SH-SY5Y (cell line): ENCODE results near the gene FSCN2.

Source experiments
- GATA2 ChIP-seq: IDR thresholded peaks from 2 replicates; pipeline ENCODE4 v1.6.1; 2011; ENCODE audit warnings: mild to moderate bottlenecking, low read depth, low read length
- GATA3 ChIP-seq: IDR thresholded peaks from 2 replicates; pipeline ENCODE4 v1.6.1; 2011; ENCODE audit warnings: low read depth, mild to moderate bottlenecking, low read length, moderate library complexity

The FSCN2 gene

GRCh38 chr17:81523402-81524038 lies 4.7 kb upstream of the FSCN2 start:
- TF ChIP-seq GATA2, result no peak
- TF ChIP-seq GATA3, result no peak

DNA sequence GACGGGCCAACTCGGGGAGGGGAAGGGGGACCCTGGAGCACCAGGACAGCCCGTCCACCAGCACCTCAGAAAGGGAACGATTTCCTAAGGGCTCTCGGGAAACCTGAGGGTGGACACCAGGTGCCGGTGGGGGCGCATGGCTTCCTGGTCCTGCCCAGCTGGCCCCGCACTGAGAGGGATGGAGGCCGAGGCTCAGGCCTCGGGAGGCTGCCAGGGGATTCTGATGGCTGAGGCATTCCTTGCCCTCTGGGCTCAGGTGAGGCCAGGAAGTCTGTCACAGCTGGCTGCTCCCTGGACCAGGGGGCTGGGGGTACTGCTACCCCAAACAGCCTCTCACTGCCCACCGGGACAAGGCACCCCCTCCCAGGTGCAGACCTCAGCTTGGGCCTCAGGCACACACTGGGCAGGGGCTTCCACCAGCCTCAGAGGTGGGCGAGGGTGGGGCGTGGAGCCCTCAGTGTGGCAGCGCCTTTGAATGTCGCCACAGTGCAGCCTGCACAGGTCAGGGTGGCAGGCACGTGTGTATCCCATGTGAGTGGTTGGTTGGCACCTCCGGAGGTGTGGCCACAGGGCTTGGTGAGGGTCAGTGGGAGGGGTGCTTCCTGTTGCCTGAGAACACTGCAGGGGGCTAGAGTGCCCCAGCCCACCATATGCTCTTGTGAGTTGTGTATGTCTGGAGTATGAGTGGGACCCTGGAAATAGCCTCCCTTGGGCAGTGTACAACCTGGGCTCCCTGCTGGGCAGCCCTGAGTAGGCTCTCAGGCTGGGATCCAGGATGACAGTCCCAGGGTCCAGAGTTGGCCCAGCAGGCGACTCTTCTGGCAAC lies 3.9 kb upstream of the FSCN2 start:
- no peak for TF ChIP-seq GATA3
- no peak for TF ChIP-seq GATA2

DNA sequence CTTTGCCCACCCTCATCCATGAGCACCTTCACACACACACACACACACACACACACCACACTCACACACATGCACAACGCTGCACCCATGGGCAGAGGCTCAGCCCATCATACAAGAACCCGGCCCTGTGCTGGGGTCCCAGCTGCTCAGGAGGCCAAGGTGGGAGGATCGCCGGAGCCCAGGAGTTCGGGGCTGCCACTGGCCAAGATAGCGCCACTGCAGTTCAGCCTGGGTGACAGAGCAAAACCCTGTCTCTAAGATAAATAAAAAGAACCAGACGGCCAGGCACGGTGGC lies 3.4 kb upstream of the FSCN2 start:
- TF ChIP-seq GATA3 (no peak), GATA2 (no peak)

DNA sequence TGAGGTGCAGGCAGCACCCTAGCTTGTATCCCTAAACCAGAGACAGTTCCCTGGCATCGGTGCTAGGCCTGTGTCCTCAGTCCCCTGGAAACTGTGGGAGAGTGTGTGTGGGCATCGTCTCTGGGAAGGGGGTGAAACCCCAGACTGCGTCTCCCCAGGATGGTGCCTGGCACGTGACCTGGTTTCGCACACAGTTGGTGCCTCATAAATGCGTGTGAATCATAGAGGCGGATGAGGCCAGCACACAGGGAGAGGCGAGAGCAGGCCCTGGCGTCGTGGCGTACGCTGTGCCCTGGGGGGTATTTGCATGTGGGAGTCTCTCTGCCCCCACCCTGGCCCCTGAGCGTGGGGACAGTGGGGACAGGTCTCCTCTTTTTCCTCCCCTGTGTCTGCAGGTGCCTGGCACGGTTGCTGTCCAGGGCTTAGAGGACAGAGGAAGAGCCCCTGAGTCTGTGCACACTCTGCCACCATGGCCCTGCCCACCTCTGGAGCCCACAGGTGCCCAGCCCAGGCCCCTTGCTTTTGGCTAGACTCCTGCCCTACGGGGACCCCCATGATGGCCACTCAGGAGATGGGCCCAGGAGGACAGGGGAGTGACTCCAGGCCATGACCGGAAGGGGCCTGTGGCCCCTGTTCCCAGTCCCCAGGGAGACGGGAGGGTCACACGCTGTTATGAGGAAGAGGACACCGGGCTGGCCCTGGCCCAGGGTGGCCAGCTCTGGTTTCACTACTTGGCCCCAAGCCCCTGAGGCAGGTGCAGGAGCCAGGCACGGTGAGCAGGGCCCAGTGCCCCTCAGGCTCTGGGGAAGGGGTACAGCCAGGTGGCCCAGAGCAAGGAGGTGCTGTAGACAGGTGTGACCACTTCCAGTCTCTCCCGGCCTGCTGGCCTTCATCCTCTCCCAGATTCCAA lies 1.3 kb upstream of the FSCN2 start:
- TF ChIP-seq GATA3 (no peak), GATA2 (no peak)

DNA sequence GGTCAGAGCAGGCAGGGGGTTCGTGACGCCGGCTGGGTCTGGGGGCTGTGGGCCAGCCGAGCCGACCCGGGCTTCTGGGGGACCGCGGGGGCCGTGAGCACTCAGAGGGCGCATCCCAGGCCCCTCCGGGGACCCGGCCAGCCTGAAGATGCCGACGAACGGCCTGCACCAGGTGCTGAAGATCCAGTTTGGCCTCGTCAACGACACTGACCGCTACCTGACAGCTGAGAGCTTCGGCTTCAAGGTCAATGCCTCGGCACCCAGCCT lies 140 bp downstream of the FSCN2 start:
- TF ChIP-seq GATA3, result no peak
- no peak for TF ChIP-seq GATA2

DNA sequence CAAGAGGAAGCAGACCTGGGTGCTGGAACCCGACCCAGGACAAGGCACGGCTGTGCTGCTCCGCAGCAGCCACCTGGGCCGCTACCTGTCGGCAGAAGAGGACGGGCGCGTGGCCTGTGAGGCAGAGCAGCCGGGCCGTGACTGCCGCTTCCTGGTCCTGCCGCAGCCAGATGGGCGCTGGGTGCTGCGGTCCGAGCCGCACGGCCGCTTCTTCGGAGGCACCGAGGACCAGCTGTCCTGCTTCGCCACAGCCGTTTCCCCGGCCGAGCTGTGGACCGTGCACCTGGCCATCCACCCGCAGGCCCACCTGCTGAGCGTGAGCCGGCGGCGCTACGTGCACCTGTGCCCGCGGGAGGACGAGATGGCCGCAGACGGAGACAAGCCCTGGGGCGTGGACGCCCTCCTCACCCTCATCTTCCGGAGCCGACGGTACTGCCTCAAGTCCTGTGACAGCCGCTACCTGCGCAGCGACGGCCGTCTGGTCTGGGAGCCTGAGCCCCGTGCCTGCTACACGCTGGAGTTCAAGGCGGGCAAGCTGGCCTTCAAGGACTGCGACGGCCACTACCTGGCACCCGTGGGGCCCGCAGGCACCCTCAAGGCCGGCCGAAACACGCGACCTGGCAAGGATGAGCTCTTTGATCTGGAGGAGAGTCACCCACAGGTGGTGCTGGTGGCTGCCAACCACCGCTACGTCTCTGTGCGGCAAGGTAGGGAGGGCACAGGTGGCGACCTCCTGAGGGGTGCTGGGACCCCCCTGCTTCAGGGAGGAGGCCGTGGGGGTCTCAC lies 667 bp downstream of the FSCN2 start:
- TF ChIP-seq GATA3 (no peak), GATA2 (no peak)

DNA sequence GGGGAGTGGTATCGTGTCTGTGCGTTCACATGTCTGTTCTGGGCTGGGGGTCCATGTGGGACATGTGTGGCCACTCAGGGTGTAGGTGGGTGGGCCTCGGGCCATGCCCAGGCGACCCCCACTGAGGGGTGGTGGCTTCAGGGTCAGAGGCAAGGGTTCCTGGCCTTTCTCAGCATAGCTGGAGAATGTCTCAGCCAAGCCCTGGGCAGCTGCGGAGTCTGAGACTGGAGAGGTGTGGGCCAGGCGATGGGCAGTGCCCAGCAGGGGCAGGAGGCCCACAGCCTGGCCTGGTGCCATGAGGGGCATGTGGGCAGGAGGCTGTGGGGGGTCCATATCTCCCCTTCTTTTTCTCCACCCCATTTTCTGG lies 1.2 kb downstream of the FSCN2 start:
- TF ChIP-seq GATA3 (no peak), GATA2 (no peak)

GRCh38 chr17:81532490-81533287 lies 4.5 kb downstream of the FSCN2 start:
- no peak for TF ChIP-seq GATA3
- TF ChIP-seq GATA2, result no peak

DNA sequence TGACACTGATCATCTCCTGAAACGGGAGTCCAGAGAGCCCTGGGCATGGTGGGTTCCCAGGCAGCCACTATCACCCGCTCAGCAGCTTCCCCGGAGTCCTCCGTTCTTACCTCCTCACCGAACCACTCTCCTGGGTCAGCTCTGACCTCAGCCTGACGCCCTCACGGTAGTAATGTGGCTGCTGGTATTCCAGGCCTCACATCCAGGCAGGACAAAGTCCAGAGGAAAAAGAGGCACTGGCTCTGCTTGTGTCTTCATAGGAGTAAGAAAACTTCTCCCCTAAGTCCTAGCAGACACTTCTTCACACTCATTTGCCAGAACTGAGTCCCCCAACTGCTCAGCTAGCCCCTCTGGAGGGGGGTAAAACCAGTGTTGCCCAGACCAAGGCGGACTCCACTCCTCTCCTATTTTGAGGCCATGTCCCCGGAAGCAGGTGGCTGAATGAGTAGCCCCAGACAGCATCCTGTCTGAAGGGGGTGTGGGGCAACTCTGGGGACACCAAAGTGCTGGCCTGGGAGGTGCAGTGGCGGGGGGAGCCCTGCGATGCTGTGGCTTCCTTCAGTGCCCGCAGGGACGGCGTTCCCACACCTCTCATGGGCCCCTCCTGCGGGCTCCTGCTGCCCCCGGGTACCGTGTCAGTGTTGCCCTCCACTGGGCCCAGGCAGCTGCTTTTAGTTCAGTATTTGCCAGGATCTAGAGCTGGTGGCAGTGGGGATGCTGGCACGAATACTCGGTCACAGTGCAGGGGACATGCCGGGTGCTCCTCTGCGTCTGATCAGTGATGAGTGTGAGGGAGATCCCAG lies 5.4 kb downstream of the FSCN2 start:
- no peak for TF ChIP-seq GATA3
- no peak for TF ChIP-seq GATA2

DNA sequence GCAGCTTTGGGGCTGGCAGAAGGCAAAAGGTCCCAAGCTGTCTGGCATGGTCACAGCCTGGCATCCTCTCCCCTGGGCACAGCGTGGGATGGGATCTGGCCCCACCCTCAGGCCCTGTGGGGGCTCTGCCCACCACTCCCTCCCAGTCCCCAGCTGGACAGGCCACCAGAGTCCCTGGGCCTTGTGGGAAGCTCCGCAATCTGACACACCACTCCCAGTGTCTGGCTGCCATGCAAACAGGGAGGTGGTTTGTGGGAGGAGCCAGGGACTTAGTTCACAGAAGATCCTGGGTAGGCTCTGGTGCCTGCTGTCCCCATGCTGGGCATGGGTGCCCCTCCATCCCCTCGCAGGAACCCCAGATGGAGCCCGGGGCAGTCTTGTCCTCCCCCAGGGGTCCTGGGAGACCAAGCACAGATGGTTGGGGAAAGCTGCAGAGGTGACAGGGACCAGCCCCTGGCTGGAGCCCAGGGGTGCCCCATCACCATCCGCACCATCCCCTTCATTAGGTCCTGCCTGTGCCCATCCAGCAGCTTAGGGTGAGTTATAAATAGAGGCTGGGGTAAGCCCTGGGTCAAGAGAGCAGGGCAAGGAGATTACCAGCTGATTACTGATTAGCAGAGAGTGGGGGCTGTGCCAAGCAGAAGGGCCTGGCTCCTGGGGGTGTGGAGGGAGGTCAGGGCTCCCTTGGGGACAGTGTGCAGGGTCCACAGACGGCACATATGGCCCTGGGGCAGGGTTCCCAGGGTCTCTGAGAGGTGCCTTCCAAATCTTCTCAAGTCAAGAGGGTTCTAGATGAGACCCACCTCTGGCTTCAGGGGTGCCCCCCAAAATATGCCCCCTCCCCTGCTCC lies 6.2 kb downstream of the FSCN2 start:
- TF ChIP-seq GATA3 (no peak), GATA2 (no peak)

GRCh38 chr17:81535007-81535328 lies 6.8 kb downstream of the FSCN2 start:
- TF ChIP-seq GATA3, result no peak
- no peak for TF ChIP-seq GATA2

- TF ChIP-seq GATA2 (no peak), GATA3 (no peak)
Observed at GRCh38 chr17:81535480-81536298, 7.5 kb downstream of the FSCN2 start.
